Measurements from ENCODE around the gene IL10RB. TPM values are rescaled to one million over a fixed set of nuclear protein-coding genes. Genes with fewer than 3 reads are reported as not detected.

The IL10RB gene
- total RNA-seq, 6 experiments from 2014 or later = 10.5 to 24.2 (median 20.3) TPM

DNA sequence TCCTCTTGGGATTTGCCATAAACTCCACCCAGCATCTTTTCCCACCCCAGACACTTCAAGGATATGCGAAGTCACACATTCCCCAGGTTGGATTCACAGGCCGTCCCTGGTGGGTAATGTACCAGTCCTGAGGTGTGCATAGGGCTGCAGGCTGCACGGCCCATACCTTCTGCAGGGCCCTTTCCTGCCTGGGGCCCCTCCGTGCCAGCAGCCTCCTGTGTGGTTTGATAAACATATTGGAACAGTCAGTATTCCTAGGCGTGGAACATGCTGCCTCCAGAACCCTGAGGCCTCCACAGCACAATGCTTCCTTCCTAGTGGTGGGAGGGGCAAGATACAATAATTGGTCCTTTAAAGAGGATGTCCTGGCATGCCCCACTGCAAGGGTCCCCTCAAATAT is 26.6 kb downstream of the IL10RB start:
- Histone ChIP-seq H3K27ac (no peak overlapping the region), H3K36me3 (peaks cover 0 to 26% (median 3%) of the 10 kb centered on the region in 4 donors)
- no peak for ATAC-seq

GRCh38 chr21:33293136-33293535 is 27.0 kb downstream of the IL10RB start:
- Histone ChIP-seq H3K27ac (no peak overlapping the region), H3K27me3 (no peaks in the 10 kb centered on the region), H3K4me3 (no peak overlapping the region), H3K4me1 (peaks cover 0 to 13% (median 6%) of the 10 kb centered on the region in 4 donors), H3K9me3 (no peaks in the 10 kb centered on the region), H3K36me3 (peaks cover 0 to 26% (median 3%) of the 10 kb centered on the region in 4 donors)
- intact Hi-C loops (cut with DNase I) = no loop called here
- ATAC-seq (no peak), DNase-seq (no peak)
- WGBS (ENCODE audit: insufficient coverage, low coverage, low lambda C conversion rate, missing lambda C conversion rate) = 95% methylated on average over 3 of the region's 7 CpGs
- TF ChIP-seq, protein P1, sequence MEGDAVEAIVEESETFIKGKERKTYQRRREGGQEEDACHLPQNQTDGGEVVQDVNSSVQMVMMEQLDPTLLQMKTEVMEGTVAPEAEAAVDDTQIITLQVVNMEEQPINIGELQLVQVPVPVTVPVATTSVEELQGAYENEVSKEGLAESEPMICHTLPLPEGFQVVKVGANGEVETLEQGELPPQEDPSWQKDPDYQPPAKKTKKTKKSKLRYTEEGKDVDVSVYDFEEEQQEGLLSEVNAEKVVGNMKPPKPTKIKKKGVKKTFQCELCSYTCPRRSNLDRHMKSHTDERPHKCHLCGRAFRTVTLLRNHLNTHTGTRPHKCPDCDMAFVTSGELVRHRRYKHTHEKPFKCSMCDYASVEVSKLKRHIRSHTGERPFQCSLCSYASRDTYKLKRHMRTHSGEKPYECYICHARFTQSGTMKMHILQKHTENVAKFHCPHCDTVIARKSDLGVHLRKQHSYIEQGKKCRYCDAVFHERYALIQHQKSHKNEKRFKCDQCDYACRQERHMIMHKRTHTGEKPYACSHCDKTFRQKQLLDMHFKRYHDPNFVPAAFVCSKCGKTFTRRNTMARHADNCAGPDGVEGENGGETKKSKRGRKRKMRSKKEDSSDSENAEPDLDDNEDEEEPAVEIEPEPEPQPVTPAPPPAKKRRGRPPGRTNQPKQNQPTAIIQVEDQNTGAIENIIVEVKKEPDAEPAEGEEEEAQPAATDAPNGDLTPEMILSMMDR (IDR thresholded peaks at IDR 0.05) = no peak
- TF ChIP-seq POLR2A (IDR thresholded peaks at IDR 0.05) = no peak

More for the DNA sequence above, 26.6 kb downstream of the IL10RB start:
- H3K27me3 ChIP-seq = no peaks in the 10 kb centered on the region
- 100% methylated on average over 2 of the region's 5 CpGs for WGBS (ENCODE audit: insufficient coverage, low coverage, low lambda C conversion rate, missing lambda C conversion rate)
- H3K4me1 ChIP-seq = peaks cover 0 to 16% (median 6%) of the 10 kb centered on the region in 4 donors
- no peak for DNase-seq
- intact Hi-C loops (cut with DNase I) = no loop called here
- H3K9me3 ChIP-seq = no peaks in the 10 kb centered on the region
- TF ChIP-seq, protein P1 (IDR thresholded peaks at IDR 0.05) = no peak
- no peak for TF ChIP-seq POLR2A (IDR thresholded peaks at IDR 0.05)
- H3K4me3 ChIP-seq = no peak overlapping the region

GRCh38 chr21:33293811-33294216 is 27.6 kb downstream of the IL10RB start:
- intact Hi-C loops (cut with DNase I) = no loop called here
- Histone ChIP-seq H3K4me1 (peaks cover 0 to 13% (median 6%) of the 10 kb centered on the region in 4 donors), H3K27me3 (no peaks in the 10 kb centered on the region), H3K9me3 (no peaks in the 10 kb centered on the region), H3K36me3 (peaks cover 0 to 26% (median 3%) of the 10 kb centered on the region in 4 donors), H3K4me3 (no peak overlapping the region), H3K27ac (no peak overlapping the region)
- DNase-seq (no peak), ATAC-seq (no peak)
- WGBS (ENCODE audit: insufficient coverage, low coverage, low lambda C conversion rate, missing lambda C conversion rate) = 73% methylated on average over 2 of the region's 7 CpGs
- TF ChIP-seq, protein P1 (IDR thresholded peaks at IDR 0.05) = no peak
- TF ChIP-seq POLR2A (IDR thresholded peaks at IDR 0.05) = no peak

DNA sequence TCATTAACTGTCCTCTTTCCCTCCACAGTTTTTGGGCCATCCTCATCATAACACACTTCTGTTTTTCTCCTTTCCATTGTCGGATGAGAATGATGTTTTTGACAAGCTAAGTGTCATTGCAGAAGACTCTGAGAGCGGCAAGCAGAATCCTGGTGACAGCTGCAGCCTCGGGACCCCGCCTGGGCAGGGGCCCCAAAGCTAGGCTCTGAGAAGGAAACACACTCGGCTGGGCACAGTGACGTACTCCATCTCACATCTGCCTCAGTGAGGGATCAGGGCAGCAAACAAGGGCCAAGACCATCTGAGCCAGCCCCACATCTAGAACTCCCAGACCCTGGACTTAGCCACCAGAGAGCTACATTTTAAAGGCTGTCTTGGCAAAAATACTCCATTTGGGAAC is 30.0 kb downstream of the IL10RB start:
- no peak overlapping the region for H3K27ac ChIP-seq

More for the DNA sequence above, 30.0 kb downstream of the IL10RB start:
- Histone ChIP-seq H3K4me1 (peaks cover 0 to 9% (median 0%) of the 10 kb centered on the region in 4 donors), H3K4me3 (no peak overlapping the region), H3K27me3 (no peaks in the 10 kb centered on the region), H3K36me3 (peaks cover 0 to 26% (median 3%) of the 10 kb centered on the region in 4 donors), H3K9me3 (no peaks in the 10 kb centered on the region)
- WGBS (ENCODE audit: insufficient coverage, low coverage, low lambda C conversion rate, missing lambda C conversion rate) = 98% methylated on average over 4 of the region's 6 CpGs
- DNase-seq (no peak), ATAC-seq (no peak)
- TF ChIP-seq, protein P1 (IDR thresholded peaks at IDR 0.05) = no peak
- no peak for TF ChIP-seq POLR2A (IDR thresholded peaks at IDR 0.05)
- intact Hi-C loops (cut with DNase I) = no loop called here

All from right lobe of liver (tissue), 6 donors.